GM12874 (cell line): ENCODE results near the gene PLA2G4D.

Experiments
- TF ChIP-seq, protein P1 (sequence below): IDR thresholded peaks from 2 replicates; pipeline ENCODE4 v1.5.1; 2011; ENCODE audit warnings: low read depth, mild to moderate bottlenecking, control low read depth, low read length, moderate library complexity; ENCODE audit not compliant: insufficient read depth

The PLA2G4D gene

DNA sequence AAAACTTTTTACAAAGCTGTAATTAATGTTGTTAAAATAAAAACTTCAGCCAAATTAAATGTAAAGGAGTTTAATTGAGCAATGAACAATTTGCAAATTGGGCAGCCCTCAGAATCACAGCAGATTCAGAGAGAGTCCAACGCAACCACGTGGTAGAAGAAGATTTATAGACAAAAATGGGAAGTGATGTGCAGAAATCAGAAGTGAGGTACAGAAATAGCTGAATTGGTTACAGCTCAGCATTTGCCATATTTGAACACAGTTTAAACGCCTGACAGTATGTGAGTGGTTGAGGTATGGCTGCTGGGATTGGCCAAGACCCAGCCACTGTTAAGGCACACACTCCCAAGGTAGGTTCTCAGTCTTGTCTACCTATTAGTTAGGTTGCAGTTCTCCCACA is 14.4 kb upstream of the PLA2G4D start:
- TF ChIP-seq, protein P1, sequence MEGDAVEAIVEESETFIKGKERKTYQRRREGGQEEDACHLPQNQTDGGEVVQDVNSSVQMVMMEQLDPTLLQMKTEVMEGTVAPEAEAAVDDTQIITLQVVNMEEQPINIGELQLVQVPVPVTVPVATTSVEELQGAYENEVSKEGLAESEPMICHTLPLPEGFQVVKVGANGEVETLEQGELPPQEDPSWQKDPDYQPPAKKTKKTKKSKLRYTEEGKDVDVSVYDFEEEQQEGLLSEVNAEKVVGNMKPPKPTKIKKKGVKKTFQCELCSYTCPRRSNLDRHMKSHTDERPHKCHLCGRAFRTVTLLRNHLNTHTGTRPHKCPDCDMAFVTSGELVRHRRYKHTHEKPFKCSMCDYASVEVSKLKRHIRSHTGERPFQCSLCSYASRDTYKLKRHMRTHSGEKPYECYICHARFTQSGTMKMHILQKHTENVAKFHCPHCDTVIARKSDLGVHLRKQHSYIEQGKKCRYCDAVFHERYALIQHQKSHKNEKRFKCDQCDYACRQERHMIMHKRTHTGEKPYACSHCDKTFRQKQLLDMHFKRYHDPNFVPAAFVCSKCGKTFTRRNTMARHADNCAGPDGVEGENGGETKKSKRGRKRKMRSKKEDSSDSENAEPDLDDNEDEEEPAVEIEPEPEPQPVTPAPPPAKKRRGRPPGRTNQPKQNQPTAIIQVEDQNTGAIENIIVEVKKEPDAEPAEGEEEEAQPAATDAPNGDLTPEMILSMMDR, result no peak

DNA sequence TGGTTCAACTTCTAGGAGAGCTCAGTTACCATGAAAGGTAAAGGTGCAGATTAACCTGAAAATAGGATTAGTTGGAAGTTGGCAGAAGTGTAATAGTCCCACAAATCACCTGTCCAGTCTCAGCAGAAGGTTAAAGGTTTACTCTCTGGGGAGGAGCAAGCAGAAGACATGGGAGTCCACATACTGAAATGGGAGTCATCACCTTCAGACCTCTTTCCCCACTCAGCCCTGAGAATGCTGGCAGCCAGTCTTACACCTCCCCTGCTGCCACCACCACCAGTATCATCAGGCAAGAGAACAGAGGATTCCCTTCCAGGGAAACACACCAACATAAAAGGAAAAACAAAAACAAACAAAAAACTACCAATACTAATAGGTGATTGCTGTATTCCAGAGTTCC is 13.8 kb upstream of the PLA2G4D start:
- TF ChIP-seq, protein P1, result no peak

- TF ChIP-seq, protein P1, result no peak
These were observed 13.1 kb upstream of the PLA2G4D start for GRCh38 chr15:42107473-42107872.

GRCh38 chr15:42106288-42106687 is 11.9 kb upstream of the PLA2G4D start:
- TF ChIP-seq, protein P1, result no peak

DNA sequence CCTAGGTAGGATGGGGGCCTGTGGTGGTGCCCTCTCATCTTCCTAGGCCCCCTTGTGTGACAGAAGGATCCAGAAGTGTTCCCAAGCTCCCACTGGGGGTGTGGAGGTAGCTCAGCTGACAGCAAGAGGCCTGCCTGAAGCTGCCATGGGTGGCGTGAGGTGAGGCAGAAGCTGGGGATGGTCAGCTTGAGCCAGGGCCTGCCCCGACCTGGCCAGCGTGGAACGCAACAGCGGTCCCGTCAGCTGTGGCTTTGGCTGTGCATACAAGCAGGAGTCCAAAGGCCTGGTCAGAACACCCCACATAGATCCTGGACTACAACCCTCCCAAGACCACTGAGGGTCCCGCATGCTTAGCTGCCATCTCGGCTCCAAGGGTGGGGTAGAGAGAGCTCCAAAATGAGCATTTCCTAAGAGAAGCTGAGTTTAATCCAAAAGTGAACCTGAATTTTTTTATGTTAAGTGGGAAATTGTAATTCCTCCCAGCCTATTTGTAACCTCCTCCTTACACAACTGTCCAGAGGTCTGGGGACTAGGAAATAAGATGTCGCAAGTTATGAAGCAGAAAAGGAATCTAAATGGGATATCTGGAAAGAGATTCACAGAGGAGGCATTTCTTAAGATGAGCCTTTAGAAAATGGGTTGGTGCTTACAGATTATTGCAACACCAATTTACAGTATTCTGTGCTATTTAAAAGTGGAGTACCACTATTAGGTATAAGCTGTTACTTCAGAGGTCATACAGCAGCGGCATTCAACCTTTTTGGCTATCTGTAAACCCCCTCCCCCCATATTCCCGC is 9.9 kb upstream of the PLA2G4D start:
- TF ChIP-seq, protein P1, result no peak

GRCh38 chr15:42102646-42103235 is 8.4 kb upstream of the PLA2G4D start:
- TF ChIP-seq, protein P1, result no peak

DNA sequence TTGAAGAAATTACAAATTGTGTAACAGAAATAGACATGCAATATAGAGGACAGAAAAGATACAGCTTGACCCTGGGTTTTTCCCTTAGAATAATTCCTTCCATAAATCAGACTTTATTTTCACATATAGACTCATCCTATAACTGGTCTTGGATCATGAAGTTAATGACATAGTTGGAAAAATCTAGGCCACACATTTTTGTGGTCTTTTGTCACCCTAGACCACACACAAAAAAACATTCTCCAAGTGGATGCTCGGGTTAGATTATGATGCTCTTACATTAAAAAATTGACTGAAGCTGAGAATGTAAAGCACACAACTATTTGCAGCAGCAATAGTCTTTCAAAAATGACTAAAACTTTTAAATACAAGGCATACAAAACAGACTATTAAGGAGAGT is 7.5 kb upstream of the PLA2G4D start:
- TF ChIP-seq, protein P1, result no peak
